K562 (cell line): ENCODE results near the gene LY6G6D. TPM values are rescaled to one million over a fixed set of nuclear protein-coding genes. Genes with fewer than 3 reads are reported as not detected.

Source experiments
- DIDO1 ChIP-seq: fragments of 450-650 bp; IDR thresholded peaks from 2 replicates; pipeline ENCODE4 v1.6.1; 2016; ENCODE audit warnings: low read depth, missing biosample characterization, missing genetic modification characterization
- ELF2 ChIP-seq: fragments of 250-450 bp; sonication (Bioruptor Pico); IDR thresholded peaks from 2 replicates; pipeline ENCODE4 v1.5.0; 2021; ENCODE audit warnings: mild to moderate bottlenecking
- EWSR1 ChIP-seq: fragments of 450-650 bp; IDR thresholded peaks from 2 replicates; pipeline ENCODE4 v1.6.1; 2018; ENCODE audit warnings: borderline replicate concordance, mild to moderate bottlenecking, low read depth, moderate library complexity; ENCODE audit not compliant: partially characterized antibody
- HMGXB4 ChIP-seq: sonication (generic); formaldehyde crosslinking; IDR thresholded peaks from 2 replicates; pipeline ENCODE4 v1.8.1; 2023; ENCODE audit warnings: mild to moderate bottlenecking, missing genetic modification reagents
- MLLT1 ChIP-seq, 2 experiments: fragments of 450-650 bp; IDR thresholded peaks; 2 replicates each; pipeline ENCODE4 v1.6.1; 2016
- RERE ChIP-seq: sonication (generic); formaldehyde crosslinking; IDR thresholded peaks from 2 replicates; pipeline ENCODE4 v1.8.0; 2023; ENCODE audit warnings: missing genetic modification reagents, mild to moderate bottlenecking, borderline replicate concordance
- SAFB2 ChIP-seq: fragments of 200-400 bp; formaldehyde crosslinking; IDR thresholded peaks from 2 replicates; pipeline ENCODE4 v1.6.1; 2018; ENCODE audit warnings: borderline replicate concordance, low read length, low read depth, moderate library complexity; ENCODE audit not compliant: severe bottlenecking
- SIN3B ChIP-seq: fragments of 450-650 bp; IDR thresholded peaks from 2 replicates; pipeline ENCODE4 v1.6.1; 2017; ENCODE audit warnings: low read depth, mild to moderate bottlenecking, moderate library complexity
- SNRNP70 ChIP-seq: fragments of 200-400 bp; formaldehyde crosslinking; optimal IDR thresholded peaks from 2 replicates; pipeline ENCODE3; 2017; ENCODE audit warnings: low read depth, low read length
- TAF15 ChIP-seq: fragments of 200-400 bp; formaldehyde crosslinking; IDR thresholded peaks from 2 replicates; pipeline ENCODE4 v1.6.1; 2017; ENCODE audit warnings: mild to moderate bottlenecking, low read depth, low read length, moderate library complexity
- TCF15 ChIP-seq: fragments of 250-450 bp; sonication (Bioruptor Pico); IDR thresholded peaks from 2 replicates; pipeline ENCODE4 v1.8.0; 2022; ENCODE audit warnings: moderate library complexity, mild to moderate bottlenecking, inconsistent platforms
- TCF7L2 ChIP-seq: fragments of 150-350 bp; IDR thresholded peaks from 2 replicates; pipeline ENCODE4 v1.6.1; 2016; ENCODE audit warnings: low read depth, mild to moderate bottlenecking, low read length, moderate library complexity
- ZBTB1 ChIP-seq: sonication (generic); formaldehyde crosslinking; IDR thresholded peaks from 2 replicates; pipeline ENCODE4 v1.8.1; 2023; ENCODE audit warnings: missing genetic modification reagents, low read depth, mild to moderate bottlenecking, borderline replicate concordance
- ZNF124 ChIP-seq: sonication (generic); formaldehyde crosslinking; IDR thresholded peaks from 2 replicates; pipeline ENCODE4 v1.8.1; 2022; ENCODE audit warnings: missing genetic modification reagents
- ZNF224 ChIP-seq: sonication (generic); formaldehyde crosslinking; IDR thresholded peaks from 2 replicates; pipeline ENCODE4 v1.8.0; 2022; ENCODE audit warnings: mild to moderate bottlenecking, missing genetic modification reagents
- polyA plus RNA-seq, 8 experiments: library from polyadenylated mRNA; depleted of rRNA in 4 of 8; stranded (reverse) in 5 of 8; unstranded in 3 of 8; fragments of >200 nt; fragmentation: Nextera tagmentation in 2 of 8; fragmentation: Illumina TruSeq in 1 of 8; extraction: Ambion mirVana in 2 of 8; extraction: Trizol in 1 of 8; gene quantifications; 2 replicates each; pipeline versions ENCODE4 v1.2.1 to v1.2.3, GENCODE V29; 2011 to 2014; ENCODE audit warnings: inconsistent platforms in 1 of 8, missing spikeins in 1 of 8
- total RNA-seq, 7 experiments: library from RNA; depleted of rRNA in 6 of 7; stranded (reverse); fragments of >200 nt in 6 of 7; fragmentation: Illumina TruSeq in 2 of 7; extraction: Trizol in 2 of 7; gene quantifications; 2 replicates each; pipeline versions ENCODE4 v1.2.1 to v1.2.3, GENCODE V29; 2011 to 2021; ENCODE audit warnings: low replicate concordance in 1 of 7

Gene LY6G6D
- total and polyA plus RNA-seq, 9 of the 15 experiments (the other 6 are each of a cell fraction or from before 2014, with no cell fraction given), result 0.30 to 0.38 TPM; not detected in 7

GRCh38 chr6:31727034-31727716, 12.0 kb downstream of the LY6G6D start (continued):
- TF ChIP-seq HMGXB4, result no peak
- no peak for TF ChIP-seq SIN3B
- TF ChIP-seq ZNF124, result no peak
- TF ChIP-seq MLLT1 (IDR thresholded peaks at IDR 0.05), result peak in 1 of 2 experiments; percentile 61; a peak in 1 of 4 replicates
- TF ChIP-seq ZBTB1, result no peak
- TF ChIP-seq DIDO1, result no peak
- TF ChIP-seq SAFB2, result no peak
- no peak for TF ChIP-seq TCF15 (CRISPR knock-in tag)
- no peak for TF ChIP-seq RERE
- TF ChIP-seq TCF7L2, result no peak
- TF ChIP-seq TAF15, result no peak
- peak; percentile 27 for TF ChIP-seq SNRNP70
- TF ChIP-seq EWSR1, result no peak
- TF ChIP-seq ZNF224 (CRISPR knock-in tag), result no peak
- TF ChIP-seq ELF2 (CRISPR knock-in tag), result peak; percentile 56; the same call in 1 of the 2 replicates
